HG03066 (cell line): ENCODE data around the gene CFLAR.

Experiments
- ATAC-seq: cut with Tn5 transposase; IDR thresholded peaks from one replicate; pipeline ENCODE4 v1.9.1; 2021; ENCODE audit warnings: low read depth; ENCODE audit not compliant: unreplicated experiment

The CFLAR gene

DNA sequence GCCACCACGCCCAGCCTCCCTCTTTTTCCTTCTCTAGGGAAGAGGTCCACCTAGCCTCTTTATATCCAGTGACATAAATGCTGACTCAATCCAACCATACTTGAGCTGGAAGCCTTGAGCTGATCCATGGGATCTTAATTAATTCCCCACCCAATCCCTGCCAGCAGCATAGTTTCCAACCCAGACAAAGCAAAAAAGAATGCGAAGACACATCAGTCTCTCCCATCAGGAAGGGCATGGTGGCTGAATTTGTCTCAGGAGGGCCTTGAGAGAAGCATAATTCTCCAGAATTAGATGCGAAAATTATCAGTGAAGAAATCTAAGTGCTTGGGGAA, 89.5 kb downstream of the CFLAR start:
- no peak for ATAC-seq

DNA sequence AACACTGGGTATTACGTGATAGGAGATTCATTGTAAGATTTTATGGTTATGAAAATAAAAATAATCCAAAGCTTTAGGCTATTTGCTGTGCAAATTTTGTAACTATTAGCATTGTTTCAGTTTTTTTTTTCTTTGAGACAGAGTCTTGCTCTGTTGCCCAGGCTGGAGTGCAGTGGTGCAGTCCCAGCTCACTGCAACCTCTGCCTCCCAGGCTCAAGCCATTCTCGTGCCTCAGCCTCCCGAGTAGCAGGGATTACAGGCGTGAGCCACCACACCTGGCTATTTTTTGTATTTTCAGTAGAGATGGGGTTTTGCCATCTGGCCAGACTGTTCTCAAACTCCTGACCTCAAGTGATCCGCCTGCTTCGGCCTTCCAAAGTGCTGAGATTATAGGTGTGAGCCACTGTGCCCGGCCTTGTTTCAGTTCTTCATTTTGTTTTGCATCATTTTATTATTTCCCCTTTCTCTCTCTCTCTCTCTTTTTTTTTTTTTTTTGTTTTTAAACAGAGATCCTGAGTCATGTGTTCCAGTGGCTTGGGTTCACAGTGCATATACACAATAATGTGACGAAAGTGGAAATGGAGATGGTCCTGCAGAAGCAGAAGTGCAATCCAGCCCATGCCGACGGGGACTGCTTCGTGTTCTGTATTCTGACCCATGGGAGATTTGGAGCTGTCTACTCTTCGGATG, 92.7 kb downstream of the CFLAR start:
- ATAC-seq: peak; percentile 78

DNA sequence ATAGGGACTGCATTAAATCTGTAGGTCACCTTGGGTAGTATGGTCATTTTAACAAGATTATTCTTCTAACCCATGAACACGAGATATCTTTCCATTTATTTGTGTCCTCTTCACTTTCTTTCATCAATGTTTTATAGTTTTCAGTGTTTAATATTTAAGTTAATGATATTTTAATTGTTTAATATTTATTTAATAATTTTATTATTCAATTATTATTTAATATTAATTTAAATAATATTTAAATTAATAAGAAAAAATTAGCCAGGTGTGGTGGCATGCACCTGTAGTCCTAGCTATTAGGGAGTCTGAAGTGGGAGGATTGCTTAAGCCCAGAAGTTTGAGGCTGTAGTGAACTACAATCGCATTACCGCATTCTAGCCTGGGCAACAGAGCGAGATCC, 100.0 kb downstream of the CFLAR start:
- ATAC-seq: no peak

DNA sequence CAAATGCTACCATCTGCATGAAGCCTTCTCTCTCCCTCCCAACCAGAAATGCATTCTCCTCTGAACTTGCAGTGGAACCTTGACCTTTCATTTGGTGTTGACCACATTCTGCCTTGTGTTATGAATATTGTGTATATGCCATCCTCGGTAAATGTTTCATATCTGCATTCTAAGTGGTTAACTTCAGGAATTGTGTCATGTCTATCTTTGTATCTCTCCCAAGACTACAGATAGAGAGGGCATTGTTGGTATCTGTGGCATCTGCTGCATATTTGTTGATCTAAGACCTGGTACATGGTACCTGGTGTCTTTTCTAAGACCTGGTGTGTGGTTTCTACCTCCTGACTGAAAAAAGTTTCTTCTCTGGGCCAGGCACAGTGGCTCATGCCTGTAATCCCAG, 101.0 kb downstream of the CFLAR start:
- no peak for ATAC-seq

DNA sequence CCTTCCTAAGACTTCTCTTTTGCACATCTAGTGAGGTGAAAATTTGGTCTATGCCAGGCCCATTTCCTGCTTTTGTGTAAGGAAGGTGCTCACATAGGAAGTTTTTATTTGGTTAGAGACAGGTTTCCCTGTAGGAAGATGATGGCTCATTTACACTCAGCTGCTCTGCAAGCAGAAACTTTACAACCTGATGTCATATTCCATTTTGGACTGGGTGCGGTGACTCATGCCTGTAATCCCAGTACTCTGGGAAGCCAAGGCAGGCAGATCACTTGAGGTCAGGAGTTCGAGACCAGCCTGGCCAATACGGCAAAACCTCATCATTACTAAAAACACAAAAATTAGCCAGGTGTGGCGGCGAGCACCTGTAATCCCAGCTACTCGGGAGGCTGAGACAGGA, 102.8 kb downstream of the CFLAR start:
- ATAC-seq: no peak

DNA sequence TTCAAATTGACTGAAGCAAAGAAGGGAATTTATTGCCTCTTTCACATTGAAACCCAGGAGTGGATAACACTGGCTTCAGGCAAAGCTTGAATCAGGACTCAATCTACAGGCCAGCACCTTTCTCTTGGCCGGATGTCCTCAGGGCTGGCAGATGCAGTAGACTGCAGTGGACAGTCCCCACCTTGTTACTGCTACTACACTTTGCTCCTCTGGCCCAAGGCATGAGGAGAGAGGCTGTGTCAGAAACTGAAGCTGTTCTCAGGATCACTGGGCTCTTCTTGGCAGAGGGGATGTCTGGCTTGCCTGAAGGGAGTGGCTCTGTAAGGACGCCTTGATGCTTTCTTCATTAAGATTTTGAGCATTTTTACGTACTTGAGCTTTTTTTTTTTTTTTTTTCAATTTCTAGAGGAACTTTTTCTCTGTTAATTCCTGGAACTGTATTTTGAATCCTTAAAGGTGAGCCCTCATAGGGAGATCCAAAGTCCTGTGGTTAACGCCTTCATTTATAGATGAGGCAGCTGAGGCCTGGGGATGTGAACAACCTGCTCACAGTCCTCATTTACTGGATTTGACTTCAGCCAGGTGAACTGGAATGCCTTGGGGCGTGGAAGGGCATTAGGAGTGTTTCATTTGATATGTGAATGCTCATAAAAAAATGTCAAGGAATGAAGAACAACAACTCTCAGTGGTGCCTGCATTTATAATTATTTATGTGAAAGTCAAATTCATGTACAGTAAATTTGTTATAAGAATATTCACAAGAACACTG, 103.5 kb downstream of the CFLAR start:
- ATAC-seq: no peak

DNA sequence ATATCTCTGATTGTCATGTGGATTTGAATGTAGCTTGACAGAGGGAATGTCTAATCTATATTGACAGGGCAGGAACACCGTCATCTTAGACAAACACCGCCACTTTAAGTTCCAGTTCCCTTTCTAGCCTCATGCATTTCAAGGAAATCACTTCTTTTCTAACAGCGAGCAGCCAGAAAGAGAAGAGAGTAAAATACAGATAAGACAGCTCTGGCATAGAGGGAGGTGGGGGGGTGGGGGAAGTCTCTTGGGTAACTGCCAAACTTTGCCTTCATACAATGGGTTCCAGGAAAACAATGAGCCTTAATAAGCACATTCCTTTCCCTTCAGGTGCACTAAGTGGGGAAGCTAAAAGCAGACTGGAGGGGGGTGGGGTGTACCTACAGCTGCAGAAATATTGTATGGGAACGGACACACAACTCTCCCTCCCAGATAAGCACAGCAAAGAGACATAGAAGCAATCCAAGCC, 104.2 kb downstream of the CFLAR start:
- ATAC-seq: no peak

DNA sequence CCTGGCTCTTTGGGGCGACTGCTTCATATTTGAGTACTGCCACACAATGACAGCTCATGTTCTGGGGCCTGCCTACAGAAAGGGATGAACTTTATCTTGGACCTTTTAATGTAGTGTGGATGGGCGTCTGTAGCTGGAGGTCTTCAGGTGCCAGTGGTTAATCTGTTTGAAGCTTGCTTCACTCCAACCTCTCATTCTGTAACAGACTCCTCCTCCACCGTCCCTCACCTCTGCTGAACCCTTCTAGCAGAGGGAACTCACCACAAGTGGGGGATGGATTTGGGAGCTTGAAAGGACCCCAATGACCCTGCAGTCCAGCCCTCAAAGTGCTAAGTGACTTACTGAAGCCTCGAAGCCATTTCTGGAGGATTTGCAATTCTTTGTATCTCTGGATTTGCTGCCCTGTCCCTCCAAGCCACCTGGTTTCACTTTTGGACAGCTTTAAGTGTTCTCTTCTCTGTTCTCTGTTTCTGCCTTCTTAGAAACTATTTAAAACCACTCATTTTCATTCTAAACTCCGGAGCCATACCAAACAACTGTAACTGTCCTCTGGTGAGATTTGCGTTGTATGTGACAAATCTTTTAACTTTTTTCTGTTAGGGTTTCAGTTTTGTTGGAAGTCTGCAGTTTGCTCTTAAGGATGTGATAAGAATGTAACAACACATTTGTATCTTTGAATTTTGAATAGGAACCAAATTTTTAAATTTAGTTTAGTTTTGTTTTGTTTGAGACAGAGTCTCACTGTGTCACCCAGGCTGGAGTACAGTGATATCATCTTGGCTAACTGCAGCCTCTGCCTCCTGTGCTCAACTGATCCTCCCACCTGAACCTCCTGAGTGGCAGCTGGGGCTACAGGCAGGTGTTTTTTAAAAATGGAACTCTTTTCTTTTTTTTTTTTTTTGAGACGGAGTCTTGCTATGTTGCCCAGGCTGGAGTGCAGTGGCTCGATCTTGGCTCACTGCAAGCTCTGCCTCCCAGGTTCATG, 107.4 kb downstream of the CFLAR start:
- peak; percentile 96 for ATAC-seq
